Peyer's patch (tissue), 4 donors: ENCODE results near the gene FCMR.

Source experiments
- POLR2A ChIP-seq, 2 donors: fragments of 450-650 bp; IDR thresholded peaks; one replicate each; pipeline ENCODE4 v1.5.1; 2017; ENCODE audit warnings: antibody characterized with exemption in 2 of 2, mild to moderate bottlenecking in 2 of 2, moderate library complexity in 2 of 2
- TF ChIP-seq, protein P1 (sequence below), 6 experiments: fragments of 450-650 bp in 4 of 6; fragments of 200-600 bp in 2 of 6; sonication (generic) in 1 of 6; IDR thresholded peaks; one replicate each; pipeline ENCODE4 v1.5.1; 2017 to 2019; ENCODE audit warnings: antibody characterized with exemption in 6 of 6, mild to moderate bottlenecking in 3 of 6, moderate library complexity in 1 of 6

- TF ChIP-seq, protein P1, sequence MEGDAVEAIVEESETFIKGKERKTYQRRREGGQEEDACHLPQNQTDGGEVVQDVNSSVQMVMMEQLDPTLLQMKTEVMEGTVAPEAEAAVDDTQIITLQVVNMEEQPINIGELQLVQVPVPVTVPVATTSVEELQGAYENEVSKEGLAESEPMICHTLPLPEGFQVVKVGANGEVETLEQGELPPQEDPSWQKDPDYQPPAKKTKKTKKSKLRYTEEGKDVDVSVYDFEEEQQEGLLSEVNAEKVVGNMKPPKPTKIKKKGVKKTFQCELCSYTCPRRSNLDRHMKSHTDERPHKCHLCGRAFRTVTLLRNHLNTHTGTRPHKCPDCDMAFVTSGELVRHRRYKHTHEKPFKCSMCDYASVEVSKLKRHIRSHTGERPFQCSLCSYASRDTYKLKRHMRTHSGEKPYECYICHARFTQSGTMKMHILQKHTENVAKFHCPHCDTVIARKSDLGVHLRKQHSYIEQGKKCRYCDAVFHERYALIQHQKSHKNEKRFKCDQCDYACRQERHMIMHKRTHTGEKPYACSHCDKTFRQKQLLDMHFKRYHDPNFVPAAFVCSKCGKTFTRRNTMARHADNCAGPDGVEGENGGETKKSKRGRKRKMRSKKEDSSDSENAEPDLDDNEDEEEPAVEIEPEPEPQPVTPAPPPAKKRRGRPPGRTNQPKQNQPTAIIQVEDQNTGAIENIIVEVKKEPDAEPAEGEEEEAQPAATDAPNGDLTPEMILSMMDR (IDR thresholded peaks at IDR 0.05), result no peak
- TF ChIP-seq POLR2A (IDR thresholded peaks at IDR 0.05), result no peak
Observed at GRCh38 chr1:206873603-206874188, 48.0 kb downstream of the FCMR start.
